ENCODE results near the gene CKM.
"Not testable (repeated sequence)": the region's sequence is repeated elsewhere in the genome, so short reads cannot be mapped to it uniquely, and the experiment has no call there.

The CKM gene

DNA sequence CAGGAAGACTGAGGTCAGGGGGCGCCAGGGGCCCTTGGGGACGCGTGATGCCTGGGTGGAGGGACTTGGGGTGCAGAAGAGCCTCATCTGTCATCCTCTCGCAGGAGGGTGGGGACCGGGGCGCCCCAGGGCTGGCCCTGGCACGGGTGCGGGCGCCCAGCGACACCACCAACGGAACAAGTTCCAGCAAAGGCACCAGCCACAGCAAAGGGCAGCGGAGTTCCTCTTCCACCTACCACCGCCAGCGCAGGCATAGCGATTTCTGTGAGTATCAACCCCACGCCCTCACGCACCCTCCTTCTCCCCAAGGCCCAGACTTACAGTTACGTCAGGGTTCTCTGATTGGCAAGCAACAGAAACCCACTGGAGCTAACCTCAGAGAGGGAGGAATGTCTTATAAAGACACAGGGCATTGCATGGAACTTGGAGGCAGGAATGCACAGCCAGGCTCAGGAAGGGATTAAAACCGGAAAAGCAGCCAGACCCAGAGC, 42.2 kb downstream of the CKM start:
- DNase-seq, result no peak

DNA sequence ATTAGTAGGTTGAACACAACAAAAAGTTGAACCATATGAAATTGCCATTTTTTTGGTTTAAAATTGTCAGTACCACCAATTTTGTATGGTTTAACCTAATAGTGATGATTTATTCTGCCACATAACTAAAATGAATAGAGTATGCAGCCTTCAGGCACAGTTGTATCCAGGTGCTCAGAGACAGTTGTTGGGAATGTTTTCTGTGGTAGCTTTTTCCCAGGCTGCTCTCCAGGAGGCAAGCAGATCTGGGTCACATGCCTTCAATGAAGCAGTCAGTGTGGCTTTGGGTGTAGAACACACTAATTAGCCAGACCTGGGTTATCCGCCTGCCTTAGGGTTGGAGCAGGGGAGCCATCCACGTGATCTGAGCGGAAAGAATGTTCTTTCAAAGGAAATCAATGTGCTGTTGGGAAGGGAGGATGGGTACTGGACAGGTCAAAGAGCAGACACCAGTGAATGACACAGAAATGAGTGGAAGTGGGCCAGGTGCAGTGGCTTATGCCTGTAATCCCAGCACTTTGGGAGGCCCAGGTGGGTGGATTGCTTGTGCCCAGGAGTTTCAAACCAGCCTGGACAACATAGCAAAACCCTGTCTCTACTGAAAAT, 43.0 kb downstream of the CKM start:
- no peak for DNase-seq

DNA sequence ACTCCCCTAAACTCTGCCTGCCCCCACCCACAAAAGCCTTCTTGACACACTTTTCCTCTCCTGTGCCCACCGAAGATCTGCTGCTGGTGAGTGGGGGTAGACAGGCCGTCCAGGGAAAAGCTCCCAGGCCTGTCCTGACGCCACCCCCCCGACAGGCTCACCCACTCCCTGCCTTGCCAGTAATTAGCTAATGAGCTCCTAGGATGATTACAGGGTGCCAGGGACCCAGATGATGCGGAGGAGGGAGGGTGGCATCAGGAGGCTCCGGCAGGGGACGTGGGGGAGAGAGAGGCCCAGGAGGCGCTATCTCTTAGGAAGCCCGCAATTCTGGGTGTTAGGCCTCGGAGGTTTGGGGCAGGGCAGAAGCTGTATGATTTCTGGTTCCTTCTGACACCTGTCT, 44.6 kb downstream of the CKM start:
- no peak for DNase-seq

DNA sequence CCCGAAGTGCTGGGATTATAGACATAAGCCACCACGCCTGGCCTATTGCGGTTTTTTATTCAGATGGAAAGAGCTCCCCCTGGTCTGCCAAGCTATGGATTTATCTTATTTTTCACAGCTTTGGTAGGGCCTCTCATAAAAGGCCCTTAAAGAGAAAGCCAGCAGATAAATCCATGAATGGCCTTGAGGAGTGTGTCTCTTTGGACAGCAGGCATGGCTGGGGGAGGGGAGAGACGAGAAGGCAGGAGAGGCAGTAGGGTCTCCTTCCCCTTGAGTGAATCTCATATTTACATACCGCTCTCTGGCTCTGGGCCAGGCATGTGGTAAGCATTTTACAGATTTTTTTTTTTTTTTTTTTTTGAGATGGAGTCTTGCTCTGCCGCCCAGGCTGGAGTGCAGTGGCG, 46.4 kb downstream of the CKM start:
- DNase-seq, result peak; percentile 44

DNA sequence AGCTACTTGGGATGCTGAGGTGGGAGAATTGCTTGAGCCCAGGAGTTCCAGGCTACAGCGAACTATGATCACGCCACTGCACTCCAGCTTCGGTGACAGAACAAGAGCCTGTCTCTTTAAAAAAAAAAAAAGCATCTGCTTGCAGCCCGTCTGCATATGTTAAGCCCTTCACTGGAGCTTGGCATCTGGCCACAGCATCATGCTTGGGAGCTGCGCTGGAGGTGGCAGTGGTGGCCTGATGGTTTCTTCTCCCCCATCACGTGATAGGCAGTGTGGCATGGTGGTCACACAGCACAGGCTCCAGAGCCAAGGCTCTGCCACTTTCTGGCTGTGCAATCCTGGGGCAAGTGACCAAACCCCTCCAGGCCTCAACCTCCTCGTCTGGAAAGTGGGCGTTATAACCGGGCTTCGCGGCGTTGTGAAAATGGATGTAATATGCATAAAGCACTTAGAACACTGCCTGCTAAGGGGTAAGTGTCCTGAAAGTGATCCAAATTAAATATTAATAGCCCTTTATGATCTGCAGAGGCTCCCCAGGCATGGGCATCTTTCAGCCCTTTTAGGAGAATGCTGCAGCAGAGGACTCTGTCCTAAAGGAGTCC, 47.2 kb downstream of the CKM start:
- peak; percentile 16 for DNase-seq

DNA sequence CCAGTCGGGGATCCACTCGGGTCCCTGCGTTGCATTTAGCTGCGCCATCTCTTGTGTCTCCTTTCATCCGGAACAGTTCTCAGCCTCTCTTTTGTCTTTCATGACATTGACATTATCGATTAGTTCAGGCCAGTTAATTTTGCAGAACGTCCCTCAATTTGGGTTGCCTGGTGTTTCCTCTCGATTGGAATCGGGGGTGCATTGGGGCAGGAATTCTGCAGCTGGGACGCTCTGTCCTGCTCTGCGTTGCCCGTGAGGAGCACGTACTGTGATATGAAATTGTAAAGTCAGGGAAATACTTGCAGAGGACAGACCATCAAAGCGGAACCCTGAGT, 49.2 kb downstream of the CKM start:
- DNase-seq, result no peak

DNA sequence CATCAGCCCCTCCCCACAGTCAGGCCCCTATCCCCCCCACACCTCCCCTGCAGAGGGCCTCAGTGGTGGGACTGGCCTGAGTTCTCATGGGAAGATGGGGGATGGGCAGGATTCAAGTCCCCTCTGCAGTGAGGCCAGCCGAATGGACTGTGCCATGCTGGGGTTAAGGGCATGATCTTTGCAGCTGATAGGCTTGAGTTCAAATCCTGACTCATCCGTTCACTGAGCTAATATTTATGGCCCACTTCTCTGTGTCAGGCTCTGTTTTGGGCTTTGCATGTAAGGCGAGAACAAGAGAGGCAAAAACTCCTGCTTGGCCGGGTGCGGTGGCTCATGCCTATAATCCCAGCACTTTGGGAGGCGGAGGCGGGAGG, 51.0 kb downstream of the CKM start:
- DNase-seq, result no peak

DNA sequence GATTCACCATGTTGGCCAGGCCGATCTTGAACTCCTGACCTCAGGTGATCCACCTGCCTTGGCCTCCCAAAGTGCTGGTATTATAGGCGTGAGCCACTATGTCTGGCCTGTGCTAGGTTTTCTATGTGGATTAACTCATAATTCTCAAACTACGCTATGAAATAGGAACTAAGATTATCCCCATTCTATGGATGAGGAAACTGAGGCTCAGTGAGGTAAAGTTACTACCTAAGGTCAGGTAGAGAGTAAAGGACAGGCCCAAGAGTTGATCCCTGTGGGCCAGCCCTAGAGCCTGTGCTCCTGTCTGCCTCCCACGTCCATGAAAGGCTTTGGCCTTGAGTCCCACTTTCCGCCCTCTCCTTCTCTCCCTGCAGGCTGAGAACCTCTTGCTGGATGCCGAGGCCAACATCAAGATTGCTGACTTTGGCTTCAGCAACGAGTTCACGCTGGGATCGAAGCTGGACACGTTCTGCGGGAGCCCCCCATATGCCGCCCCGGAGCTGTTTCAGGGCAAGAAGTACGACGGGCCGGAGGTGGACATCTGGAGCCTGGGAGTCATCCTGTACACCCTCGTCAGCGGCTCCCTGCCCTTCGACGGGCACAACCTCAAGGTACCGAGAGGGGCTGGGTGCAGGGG, 51.5 kb downstream of the CKM start:
- DNase-seq, result no peak

DNA sequence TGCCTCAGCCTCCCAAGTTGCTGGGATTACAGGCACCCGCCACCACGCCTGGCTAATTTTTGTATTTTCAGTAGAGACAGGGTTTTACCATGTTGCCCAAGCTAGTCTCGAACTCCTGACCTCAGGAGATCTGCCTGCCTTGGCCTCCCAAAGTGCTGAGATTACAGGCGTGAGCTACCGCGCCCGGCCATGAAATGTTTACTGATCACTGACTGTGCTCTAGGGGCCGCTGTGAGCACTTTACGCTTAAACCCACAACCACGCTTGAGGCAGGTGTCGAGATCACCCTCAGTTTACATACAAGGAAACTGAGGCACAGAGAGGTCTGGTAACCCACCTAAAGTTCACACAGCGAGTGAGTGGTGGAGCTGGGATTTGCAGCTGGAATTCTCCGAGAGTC, 52.7 kb downstream of the CKM start:
- not testable (repeated sequence) for DNase-seq

DNA sequence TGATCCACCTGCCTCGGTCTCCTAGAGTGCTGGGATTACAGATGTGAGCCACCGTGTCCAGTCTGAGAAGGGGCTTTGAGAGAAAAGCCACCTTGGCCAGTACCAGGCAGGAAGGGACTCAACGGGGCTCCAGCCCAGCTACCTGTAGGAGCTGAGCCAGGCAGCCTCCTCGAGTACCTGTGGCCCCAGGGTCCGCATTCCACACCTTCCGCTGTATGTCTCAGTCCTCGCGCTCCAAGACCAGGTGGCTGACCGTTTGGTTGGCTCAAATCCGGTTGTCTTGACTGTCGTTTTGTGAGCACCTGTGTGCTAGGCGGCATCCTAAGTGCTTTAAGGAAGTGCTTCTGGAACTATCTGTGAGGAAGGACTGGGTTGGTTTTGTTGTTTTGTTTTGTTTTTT, 55.4 kb downstream of the CKM start:
- DNase-seq, result no peak

DNA sequence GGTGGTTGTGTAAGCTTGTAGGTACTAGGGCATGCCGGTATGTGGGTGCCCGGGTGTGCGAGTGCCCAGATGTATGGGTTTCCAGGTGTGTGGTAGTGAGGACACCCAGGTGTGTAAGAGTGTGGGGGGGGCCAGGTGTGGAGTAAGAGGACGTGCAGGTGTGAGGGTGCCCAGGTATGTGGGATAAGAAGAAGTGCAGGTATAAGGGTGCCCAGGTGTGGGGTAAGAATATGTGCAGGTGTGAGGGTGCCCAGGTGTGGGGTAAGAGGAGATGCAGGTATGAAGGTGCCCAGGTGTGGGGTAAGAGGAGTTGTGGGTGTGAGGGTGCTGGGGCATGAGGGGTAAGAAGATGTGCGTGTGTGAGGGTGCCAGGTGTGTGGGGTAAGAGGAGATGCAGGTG, 57.3 kb downstream of the CKM start:
- DNase-seq, result no peak

DNA sequence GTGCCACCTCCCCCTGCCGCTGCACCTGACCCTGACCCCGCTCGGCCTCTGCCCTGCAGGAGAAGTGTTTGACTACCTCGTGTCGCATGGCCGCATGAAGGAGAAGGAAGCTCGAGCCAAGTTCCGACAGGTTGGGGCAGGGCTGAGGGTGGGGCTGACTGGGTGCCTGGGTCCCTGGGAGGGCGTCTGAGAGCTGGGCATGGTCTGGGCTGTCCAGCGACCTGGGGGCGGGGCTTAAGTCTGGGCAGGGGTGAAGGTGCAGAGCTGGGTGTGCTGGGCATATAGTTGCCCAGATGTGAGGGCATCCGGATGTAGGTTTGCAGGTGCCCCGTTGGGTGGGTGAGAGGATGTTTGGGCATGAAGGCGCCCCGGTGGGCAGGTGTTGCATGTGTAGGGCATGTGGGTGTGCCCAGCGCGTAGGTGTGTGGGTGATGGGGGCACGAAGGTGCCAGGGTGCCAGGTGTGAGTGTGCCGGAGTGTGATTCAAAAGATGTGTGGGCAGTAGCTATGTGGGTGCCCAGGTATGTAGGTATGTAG, 57.8 kb downstream of the CKM start:
- no peak for DNase-seq

DNA sequence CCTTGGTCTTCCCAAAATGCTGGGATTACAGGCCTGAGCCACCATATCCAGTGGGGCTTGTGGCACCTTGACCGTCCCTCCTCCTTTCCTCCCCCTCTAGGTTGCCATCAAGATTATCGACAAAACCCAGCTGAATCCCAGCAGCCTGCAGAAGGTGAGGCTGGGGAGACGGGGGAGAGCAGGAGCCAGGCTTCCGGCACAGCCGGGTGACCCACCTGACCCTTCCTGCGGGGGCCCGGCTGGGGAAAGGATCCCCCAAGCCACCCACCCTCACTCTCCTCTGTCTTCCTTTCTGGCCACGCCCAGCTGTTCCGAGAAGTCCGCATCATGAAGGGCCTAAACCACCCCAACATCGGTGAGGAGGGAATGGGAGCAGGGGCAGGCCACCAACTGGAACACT, 59.7 kb downstream of the CKM start:
- no peak for DNase-seq

DNA sequence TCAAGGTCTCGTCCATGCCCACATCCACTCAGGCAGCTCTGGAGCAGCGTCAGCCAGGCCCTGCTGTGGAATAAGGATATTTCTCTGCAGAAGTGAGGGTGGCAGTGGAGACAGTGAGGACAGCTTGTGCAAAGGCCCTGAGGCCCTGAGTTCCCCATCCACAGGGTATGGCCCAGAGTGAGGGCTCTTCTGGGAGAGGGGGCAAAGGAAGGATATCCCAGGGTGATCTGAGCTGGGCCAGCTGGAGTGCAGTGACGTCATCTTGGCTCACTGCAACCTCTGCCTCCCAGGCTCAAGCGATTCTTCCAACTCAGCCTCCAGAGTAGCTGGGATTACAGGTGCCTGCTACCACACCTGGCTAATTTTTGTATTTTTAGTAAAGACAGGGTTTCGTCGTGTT, 60.1 kb downstream of the CKM start:
- DNase-seq, result no peak

DNA sequence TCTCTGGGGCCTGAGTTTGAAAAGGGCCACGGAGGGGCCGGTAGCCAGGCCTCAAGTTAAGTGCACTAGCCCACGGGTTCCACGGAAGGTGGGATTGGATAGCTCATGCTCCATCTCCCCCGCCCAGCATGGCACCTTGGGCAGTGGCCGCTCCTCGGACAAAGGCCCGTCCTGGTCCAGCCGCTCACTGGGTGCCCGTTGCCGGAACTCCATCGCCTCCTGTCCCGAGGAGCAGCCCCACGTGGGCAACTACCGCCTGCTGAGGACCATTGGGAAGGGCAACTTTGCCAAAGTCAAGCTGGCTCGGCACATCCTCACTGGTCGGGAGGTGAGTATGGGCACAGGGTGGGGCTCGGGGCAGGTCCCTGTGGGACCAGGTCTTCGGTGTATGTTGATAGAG, 63.8 kb downstream of the CKM start:
- no peak for DNase-seq

DNA sequence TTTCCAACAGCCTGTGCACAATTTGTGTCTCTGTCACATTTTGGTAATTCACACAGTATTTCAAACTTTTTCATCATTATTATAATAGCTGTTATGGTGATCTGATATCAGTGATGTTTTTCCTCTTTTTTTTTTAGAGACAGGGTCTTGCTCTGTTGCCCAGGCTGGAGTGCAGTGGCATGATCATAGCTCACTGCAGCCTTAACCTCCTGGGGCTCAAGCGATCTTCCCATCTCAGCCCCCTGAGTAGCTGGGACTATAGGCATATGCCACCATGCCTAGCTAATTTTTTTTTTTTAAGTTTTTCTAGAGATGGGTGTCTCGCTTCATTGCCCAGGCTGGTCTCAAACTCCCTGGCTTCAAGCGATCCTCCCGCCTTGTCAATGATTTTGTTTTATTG, 65.8 kb downstream of the CKM start:
- DNase-seq, result no peak
